BJ (cell line): Measurements from ENCODE around the gene HEXB. TPM values are rescaled to one million over a fixed set of nuclear protein-coding genes. Genes with fewer than 3 reads are reported as not detected.
A peak's percentile ranks its signal among the peaks of the same experiment; 100 is the strongest.
"Not testable (repeated sequence)": the region's sequence is repeated elsewhere in the genome, so short reads cannot be mapped to it uniquely, and the experiment has no call there.

ENCODE experiments used
- CTCF ChIA-PET: fragments of 350-600 bp; formaldehyde crosslinking; extraction: SDS; loops from one replicate; lab custom pipeline; 2021; ENCODE audit warnings: antibody characterized with exemption, inconsistent platforms; lab: Yijun Ruan, JAX
- POLR2A ChIA-PET: fragments of 300-600 bp; sonication (Branson Sonifier 250); formaldehyde crosslinking; extraction: SDS; loops from one replicate; lab custom pipeline; 2021; ENCODE audit warnings: antibody characterized with exemption; lab: Charles Lee
- DNase-seq: peaks from one replicate; pipeline ENCODE4 v3.0.0-alpha.2; 2011; ENCODE audit warnings: low read depth
- H3K27me3 ChIP-seq: 2 replicates; pipeline ENCODE4 v1.6.0; 2011; ENCODE audit warnings: low read length; ENCODE audit not compliant: control insufficient read depth, insufficient read depth
- H3K36me3 ChIP-seq: 2 replicates; pipeline ENCODE4 v1.5.1; 2011; ENCODE audit warnings: low read length; ENCODE audit not compliant: control insufficient read depth, insufficient read depth
- H3K4me3 ChIP-seq: 2 replicates; pipeline ENCODE4 v1.5.1; 2011; ENCODE audit warnings: low read depth, mild to moderate bottlenecking, control low read depth, low read length
- polyA plus RNA-seq: library from polyadenylated mRNA; depleted of rRNA; stranded (reverse); fragments of >200 nt; gene quantifications from 2 replicates; pipeline ENCODE4 v1.2.3, GENCODE V29; 2011
- TF ChIP-seq, protein P1 (sequence below): IDR thresholded peaks from 2 replicates; pipeline ENCODE4 v1.5.1; 2011; ENCODE audit warnings: low read depth, mild to moderate bottlenecking, control low read depth, inconsistent platforms, low read length, moderate library complexity; ENCODE audit not compliant: insufficient read depth

The HEXB gene
- polyA plus RNA-seq, 1 experiment = 71.0 TPM

DNA sequence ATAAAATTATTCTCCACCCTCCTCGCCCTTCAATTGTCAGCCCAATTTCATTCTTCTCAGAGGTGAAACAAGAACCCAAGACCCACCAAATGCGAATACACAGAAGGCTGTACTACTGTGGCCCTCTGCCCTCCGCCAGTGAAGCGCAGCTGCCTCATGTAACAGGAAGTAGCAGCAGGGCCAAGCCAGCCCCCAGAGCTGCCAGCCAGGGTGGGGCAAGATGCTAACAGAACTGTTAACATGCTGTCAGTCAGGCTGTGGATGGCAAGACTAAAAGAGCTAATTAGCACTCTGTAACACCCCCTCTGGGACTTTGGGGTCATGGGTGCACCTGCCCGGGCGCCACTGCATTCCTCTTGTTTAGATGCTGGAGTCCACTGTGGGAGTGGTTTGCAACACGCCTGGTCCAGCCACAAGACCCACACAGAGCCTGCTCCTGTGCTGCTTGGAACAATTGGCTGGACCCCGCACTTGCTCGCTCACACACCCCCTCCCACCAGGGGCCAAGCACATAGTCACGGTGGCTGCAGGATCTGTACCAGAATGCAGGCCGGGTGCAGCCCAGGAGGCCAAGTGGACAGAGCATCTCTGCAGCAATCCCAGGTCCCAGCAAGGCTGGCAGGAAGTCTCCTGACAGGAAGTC lies 14.5 kb upstream of the HEXB start:
- no peak overlapping the region for H3K4me3 ChIP-seq
- no peak for DNase-seq
- ChIA-PET POLR2A (no interaction called here), CTCF (no interaction called here)
- H3K36me3 ChIP-seq = no peaks in the 10 kb centered on the region
- peaks cover 3% of the 10 kb centered on the region for H3K27me3 ChIP-seq
- TF ChIP-seq, protein P1, sequence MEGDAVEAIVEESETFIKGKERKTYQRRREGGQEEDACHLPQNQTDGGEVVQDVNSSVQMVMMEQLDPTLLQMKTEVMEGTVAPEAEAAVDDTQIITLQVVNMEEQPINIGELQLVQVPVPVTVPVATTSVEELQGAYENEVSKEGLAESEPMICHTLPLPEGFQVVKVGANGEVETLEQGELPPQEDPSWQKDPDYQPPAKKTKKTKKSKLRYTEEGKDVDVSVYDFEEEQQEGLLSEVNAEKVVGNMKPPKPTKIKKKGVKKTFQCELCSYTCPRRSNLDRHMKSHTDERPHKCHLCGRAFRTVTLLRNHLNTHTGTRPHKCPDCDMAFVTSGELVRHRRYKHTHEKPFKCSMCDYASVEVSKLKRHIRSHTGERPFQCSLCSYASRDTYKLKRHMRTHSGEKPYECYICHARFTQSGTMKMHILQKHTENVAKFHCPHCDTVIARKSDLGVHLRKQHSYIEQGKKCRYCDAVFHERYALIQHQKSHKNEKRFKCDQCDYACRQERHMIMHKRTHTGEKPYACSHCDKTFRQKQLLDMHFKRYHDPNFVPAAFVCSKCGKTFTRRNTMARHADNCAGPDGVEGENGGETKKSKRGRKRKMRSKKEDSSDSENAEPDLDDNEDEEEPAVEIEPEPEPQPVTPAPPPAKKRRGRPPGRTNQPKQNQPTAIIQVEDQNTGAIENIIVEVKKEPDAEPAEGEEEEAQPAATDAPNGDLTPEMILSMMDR = no peak

DNA sequence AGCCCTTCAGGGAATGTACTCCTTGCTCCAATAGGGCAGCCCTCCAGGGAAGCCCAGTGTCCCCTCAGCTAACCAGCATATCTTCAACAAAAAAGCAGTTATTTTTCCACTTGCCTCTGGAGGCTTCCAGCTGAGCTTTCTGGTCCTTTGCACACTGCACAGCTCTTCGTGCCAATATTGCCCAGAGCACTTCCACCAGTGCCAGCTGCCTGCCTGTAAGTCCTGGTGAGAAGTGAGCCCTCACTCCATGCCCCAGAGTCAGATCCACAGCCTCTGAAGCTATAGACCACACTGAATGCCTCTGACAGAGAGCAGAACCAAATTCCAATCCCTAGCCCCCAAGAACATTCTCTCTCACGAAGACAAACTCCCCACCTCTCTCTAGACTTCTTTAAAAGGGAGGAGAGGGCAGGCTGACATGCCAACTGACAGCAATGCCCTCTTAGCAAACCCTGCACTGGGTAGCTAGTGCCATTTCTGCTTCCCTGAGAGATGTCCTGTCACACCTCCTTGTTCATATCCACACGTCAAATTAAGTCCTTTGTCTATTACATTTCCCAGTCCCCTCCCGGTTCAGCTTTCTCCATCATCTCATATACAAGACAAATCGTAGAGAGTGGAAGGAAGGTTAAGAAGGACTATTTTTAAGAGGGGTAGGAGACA lies 12.7 kb upstream of the HEXB start:
- ChIA-PET CTCF (interaction anchor here (0.9 to 3.0 kb wide), 7 partner anchors 13 to 1009 kb away, joined by 3 to 48 read pairs (median 3); partner anchors contain the start of genes GFM2, HEXB and NSA2), POLR2A (no interaction called here)
- H3K27me3 ChIP-seq = peaks cover 3% of the 10 kb centered on the region; the same call in 1 of the 2 replicates
- DNase-seq = no peak
- no peaks in the 10 kb centered on the region for H3K36me3 ChIP-seq
- H3K4me3 ChIP-seq = no peak overlapping the region
- TF ChIP-seq, protein P1 = no peak

DNA sequence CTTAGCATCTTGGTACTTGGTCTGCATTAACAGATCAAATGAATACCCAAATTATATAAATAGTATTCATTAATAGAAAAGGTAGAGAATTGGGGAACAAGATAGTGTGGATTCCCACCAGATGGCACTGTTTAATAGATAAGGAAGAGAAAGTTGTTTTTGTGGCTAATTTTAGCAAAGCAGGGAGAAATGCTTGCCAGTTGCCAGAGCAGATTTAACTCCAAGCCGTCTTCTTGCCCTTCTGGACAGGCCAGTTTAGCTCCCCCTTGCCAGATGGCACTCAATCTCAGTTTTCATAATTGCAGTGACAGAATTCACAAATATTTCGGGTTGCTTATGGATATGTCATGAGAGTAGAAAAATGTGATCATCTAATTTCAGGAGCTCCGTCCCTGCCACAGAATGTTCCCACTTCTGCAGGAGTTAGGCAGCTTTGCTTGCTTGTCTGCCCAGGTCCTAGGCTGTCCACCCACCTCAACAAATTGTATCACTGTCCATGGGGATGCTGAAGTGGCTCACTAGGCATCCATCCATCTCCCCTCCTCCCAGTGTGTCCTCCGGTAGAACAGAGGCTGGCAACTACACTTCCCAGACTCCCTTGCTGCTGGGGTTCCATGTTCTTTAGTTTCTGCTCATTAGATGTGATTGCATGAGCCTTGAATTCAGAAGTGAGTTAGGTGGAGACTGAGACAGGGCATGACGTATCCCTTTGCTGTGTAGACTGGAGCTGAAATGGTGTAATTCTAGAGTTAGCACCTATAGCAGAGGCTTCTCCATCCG lies 11.8 kb upstream of the HEXB start:
- POLR2A ChIA-PET = no interaction called here
- DNase-seq = no peak
- Histone ChIP-seq H3K27me3 (peaks cover 3% of the 10 kb centered on the region; the same call in 1 of the 2 replicates), H3K4me3 (no peak overlapping the region), H3K36me3 (no peaks in the 10 kb centered on the region)
- CTCF ChIA-PET = interaction anchor here (0.7 to 3.0 kb wide), 20 partner anchors 9 to 1583 kb away, joined by 3 to 48 read pairs (median 4); partner anchors contain the start of genes ANKRD31, GFM2, HEXB and NSA2
- TF ChIP-seq, protein P1 = peak; percentile 45

GRCh38 chr5:74676466-74676865 lies 8.6 kb upstream of the HEXB start:
- POLR2A ChIA-PET = interaction anchor here (0.6 kb wide), 1 partner anchor 1553 kb away, joined by 3 read pairs; no protein-coding TSS in a partner anchor

DNA sequence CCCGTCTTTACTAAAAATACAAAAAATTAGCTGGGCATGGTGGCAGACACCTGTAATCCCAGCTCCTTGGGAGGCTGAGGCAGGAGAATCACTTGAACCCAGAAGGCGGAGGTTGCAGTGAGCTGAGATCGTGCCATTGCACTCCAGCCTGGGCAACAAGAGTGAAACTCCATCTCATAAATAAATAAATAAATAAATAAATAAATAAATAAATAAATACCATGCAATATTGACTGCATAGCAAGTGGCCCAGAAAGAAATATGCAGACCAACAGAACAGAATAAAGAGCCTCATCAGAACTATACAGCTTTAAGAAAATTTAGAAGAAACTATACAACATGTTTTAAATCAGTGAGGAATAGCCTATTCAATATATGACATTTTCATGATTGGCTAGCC lies 6.9 kb upstream of the HEXB start:
- DNase-seq, CTCF ChIA-PET, POLR2A ChIA-PET: not testable (repeated sequence)

More at GRCh38 chr5:74676466-74676865, 8.6 kb upstream of the HEXB start:
- not testable (repeated sequence) for H3K27me3 ChIP-seq, DNase-seq, H3K36me3 ChIP-seq, H3K4me3 ChIP-seq
- CTCF ChIA-PET = interaction anchor here (0.7 kb wide), 1 partner anchor 767 kb away, joined by 3 read pairs; no protein-coding TSS in a partner anchor

GRCh38 chr5:74679300-74679699 lies 5.7 kb upstream of the HEXB start:
- POLR2A ChIA-PET, CTCF ChIA-PET, H3K27me3 ChIP-seq, DNase-seq, H3K4me3 ChIP-seq, H3K36me3 ChIP-seq: not testable (repeated sequence)

More for the DNA sequence above, 6.9 kb upstream of the HEXB start:
- H3K4me3 ChIP-seq, H3K36me3 ChIP-seq, H3K27me3 ChIP-seq: not testable (repeated sequence)
